GM12872 (cell line): ENCODE measurements around the gene PRKAG1.

Source experiments
- CTCF ChIP-seq: IDR thresholded peaks from 3 replicates; pipeline ENCODE4 v1.5.1; 2011; ENCODE audit warnings: low read depth, mild to moderate bottlenecking, low read length, moderate library complexity; ENCODE audit not compliant: insufficient read depth

The PRKAG1 gene

DNA sequence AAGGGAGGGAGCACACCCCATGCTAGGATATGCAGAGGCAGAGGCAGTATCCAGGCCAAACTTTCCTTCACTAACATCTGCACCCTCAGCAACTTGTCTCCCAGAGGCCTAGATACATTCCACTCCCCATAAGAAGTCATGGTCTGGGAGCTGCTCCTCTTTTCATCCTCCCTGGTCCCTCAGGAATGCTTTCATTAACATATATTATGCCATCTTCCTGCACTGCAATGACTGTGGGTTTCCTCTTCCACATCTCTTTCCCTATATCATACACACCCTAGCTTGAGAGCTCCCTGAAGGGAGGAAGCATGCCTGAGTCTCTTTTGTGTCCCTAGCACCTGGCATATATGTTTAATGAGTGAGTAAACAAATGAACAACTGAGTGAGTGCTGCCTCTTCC, 28.0 kb downstream of the PRKAG1 start:
- no peak for TF ChIP-seq CTCF

DNA sequence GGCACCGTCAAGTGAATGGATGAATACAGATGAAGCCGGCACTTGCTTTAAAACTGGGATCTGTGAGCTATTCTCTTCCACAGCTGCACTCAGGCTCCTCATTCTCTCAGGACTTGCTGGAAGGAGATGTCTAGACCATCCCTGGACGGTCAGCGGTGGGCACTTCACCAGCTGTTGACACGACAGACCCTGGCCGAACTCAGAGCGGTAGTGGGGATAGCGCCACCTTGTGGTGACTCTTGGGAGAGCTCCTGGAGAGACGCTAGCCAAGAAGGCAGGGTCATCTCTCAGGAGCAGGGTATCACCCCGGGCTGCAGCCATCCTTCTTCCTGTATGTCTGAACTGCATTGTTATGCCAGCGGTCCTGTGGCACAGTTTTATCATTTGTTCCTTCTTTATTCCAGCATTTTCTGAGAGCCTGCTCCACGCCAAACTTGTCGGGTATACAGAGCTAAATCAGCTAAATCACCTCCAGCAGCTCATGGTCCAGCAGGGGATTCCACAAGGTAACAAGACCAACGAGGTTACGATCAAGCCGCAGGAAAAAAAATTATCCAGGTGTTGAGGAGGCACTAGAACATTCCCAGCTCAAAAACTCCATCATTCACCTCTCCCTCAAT, 30.4 kb downstream of the PRKAG1 start:
- TF ChIP-seq CTCF = peak; percentile 96

DNA sequence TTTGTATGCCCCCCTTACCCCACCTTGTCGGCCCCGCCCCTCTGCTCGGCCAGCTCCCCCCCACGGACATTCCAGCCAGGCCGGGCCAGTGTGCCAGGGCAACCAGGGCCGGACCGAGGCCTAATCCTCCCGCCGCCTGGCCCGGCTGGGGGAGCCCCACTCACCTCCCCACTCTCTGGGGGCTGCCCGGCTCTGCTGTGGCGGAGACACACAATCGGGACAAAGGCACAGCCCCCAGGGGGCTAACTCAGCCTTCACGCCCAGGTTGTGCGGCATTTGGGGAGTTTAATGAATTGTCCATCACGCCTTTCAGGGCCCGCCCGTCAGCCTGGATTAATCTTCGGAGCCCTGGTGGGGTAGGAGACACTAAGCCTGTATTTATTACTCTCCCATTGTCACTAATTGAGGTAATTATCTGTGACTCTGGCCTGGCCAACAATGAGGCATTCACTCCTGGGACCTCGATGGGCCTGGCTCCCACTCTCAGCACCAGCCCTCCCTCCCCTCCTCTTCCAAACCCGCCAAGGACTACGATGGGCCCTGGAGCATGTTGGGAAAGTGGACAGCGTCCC, 31.8 kb downstream of the PRKAG1 start:
- TF ChIP-seq CTCF = no peak

- TF ChIP-seq CTCF = no peak
These were observed 32.7 kb downstream of the PRKAG1 start for GRCh38 chr12:48985901-48986300.

GRCh38 chr12:48985475-48985897, 33.1 kb downstream of the PRKAG1 start:
- TF ChIP-seq CTCF = no peak

DNA sequence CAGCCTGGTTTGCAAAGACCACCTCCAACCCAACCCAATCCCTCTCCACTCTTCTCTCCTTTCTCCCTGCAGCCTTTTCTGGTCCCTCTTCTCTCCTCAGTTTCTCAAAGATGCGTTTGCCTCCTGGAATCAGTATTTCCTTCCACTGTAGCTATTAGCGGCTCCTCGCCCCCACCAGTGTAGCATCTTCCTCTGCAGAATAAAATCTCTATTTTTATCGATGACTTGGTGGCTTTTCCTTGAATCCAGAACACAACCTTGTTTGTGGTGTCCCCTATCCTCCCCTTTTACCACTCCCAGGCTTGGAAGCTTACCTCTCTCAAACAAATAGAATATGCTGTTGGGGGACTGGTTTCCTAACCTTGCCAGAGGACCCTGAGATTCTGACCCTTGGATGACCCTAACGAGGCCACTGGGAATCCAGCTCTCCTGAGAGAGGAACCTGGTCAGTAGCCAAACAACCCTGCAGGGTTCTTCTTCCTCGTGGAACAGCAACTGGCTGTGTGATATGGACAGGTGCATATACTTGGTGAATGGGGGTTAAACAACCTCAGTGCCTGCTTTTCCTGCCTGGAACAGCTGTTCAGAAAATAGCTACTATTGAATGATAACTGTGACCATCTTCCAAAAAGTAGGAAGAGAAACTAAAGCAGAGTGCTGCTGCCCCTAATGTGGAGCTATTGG, 36.0 kb downstream of the PRKAG1 start:
- no peak for TF ChIP-seq CTCF

GRCh38 chr12:48981757-48982157, 36.8 kb downstream of the PRKAG1 start:
- TF ChIP-seq CTCF = no peak
